ENCODE results near the gene WSB1. TPM values are rescaled to one million over a fixed set of nuclear protein-coding genes. Genes with fewer than 3 reads are reported as not detected.

WSB1 gene
- total and polyA plus RNA-seq, 9 of the 15 experiments (the other 6 are each of a cell fraction or from before 2014, with no cell fraction given) = 22.8 to 229 (median 81.1) TPM

DNA sequence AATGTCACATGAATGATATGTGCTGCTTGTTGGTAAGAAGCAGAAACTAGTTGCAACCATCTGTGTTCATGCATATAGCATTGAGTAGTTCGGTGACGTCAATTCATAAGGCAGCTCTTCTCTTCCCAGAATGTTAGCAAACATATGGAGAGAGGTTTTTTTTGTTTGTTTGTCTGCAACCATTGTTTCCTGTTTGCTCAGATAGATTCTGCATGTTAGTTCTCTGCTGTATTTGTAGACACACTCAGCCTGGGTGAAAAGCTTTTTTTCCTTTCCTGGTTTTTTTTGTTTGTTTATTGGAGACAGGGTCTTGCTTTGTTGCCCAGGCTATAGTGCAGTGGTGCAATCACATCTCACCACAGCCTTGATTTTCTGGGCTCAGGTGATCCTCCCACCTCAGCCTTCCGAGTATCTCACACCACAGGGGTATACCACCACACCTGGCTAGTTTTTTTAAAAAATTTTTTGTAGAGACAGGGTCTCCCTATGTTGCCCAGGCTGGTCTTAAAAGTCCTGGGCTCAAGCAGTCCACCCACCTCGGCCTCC is 16.7 kb downstream of the WSB1 start (continued):
- TF ChIP-seq, protein P1, sequence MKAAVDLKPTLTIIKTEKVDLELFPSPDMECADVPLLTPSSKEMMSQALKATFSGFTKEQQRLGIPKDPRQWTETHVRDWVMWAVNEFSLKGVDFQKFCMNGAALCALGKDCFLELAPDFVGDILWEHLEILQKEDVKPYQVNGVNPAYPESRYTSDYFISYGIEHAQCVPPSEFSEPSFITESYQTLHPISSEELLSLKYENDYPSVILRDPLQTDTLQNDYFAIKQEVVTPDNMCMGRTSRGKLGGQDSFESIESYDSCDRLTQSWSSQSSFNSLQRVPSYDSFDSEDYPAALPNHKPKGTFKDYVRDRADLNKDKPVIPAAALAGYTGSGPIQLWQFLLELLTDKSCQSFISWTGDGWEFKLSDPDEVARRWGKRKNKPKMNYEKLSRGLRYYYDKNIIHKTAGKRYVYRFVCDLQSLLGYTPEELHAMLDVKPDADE (conservative IDR thresholded peaks at IDR 0.05; ENCODE audit: control insufficient read depth, low read depth, low read length) = no peak

DNA sequence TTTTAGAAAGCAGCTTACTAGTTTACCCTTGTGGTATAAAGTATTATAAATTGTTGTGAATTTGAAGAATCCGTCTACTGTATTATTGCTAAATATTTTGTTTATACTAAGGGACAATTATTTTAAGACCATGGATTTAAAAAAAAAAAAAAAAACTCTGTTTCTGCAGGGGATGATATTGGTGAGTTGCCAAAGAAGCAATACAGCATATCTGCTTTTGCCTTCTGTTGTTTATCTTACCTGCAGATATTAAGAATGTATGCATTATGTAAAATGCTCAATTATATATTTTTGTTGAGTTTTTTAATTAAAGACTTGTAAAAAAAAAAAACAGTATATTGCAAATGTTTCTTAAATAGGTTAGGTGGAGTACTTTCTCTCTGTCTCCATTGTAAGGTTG is 19.4 kb downstream of the WSB1 start:
- ChIA-PET CTCF (ENCODE audit: low intra/inter-chr PET ratio) (no interaction called here), POLR2A (interaction anchor here (0.7 to 8.3 kb wide), 3 partner anchors 9 to 19 kb away, joined by 3 to 88 read pairs (median 16); partner anchors contain the start of gene WSB1)
- no peaks in the 10 kb centered on the region for H3K9me1 ChIP-seq (ENCODE audit: control insufficient read depth, insufficient read depth, low read length)
- no peak overlapping the region for H3K4me2 ChIP-seq (ENCODE audit: insufficient read depth, low read length)
- DNase-seq (ENCODE audit: extremely low read depth in 1 of 4, low spot score in 3 of 4) (no peak), ATAC-seq (no peak), FAIRE-seq (no peak)
- no peaks in the 10 kb centered on the region for H3K9me3 ChIP-seq (replicated peaks; ENCODE audit: control insufficient read depth, insufficient read depth, low read depth, low read length)
- H3K79me2 ChIP-seq (ENCODE audit: control insufficient read depth, insufficient read depth, low read length) = peaks cover 2% of the 10 kb centered on the region; the same call in 1 of the 3 replicates
- BruUV-seq (replicated peaks) = no TSS peak
- H3K27ac ChIP-seq (ENCODE audit: extremely low read depth, low read depth, low read length) = no peak overlapping the region
- H3K4me1 ChIP-seq (replicated peaks in 1 of 2; ENCODE audit: control insufficient read depth in 2 of 2, insufficient read depth in 2 of 2, low read length in 2 of 2) = no peaks in the 10 kb centered on the region
- H3K27me3 ChIP-seq (ENCODE audit: control insufficient read depth in 2 of 2, insufficient read depth in 2 of 2, low read length in 2 of 2) = no peaks in the 10 kb centered on the region
- H2AFZ ChIP-seq (ENCODE audit: low read depth, low read length) = no peak overlapping the region
- no peak overlapping the region for H3K9ac ChIP-seq (ENCODE audit: insufficient read depth in 1 of 2, low read depth in 2 of 2, low read length in 2 of 2)
- intact Hi-C loops (cut with micrococcal nuclease) = no loop called here
- H3K4me3 ChIP-seq = no peak overlapping the region
- in situ Hi-C loops (cut with MboI) = no loop called here
- WGBS (ENCODE audit: insufficient coverage, low coverage, missing lambda C conversion rate) = 87% methylated on average over 1 of the region's 1 CpG
- no peaks in the 10 kb centered on the region for H4K20me1 ChIP-seq (replicated peaks; ENCODE audit: control insufficient read depth, insufficient read depth, low read length)
- peaks cover 88% of the 10 kb centered on the region for H3K36me3 ChIP-seq (ENCODE audit: control insufficient read depth, insufficient read depth, low read length)
- no peak for TF ChIP-seq ZKSCAN8 (CRISPR knock-in tag; IDR thresholded peaks at IDR 0.05)
- no peak for TF ChIP-seq SMARCA5 (IDR thresholded peaks at IDR 0.05)
- no peak for TF ChIP-seq MCM2 (IDR thresholded peaks at IDR 0.05; ENCODE audit: low read depth)
- TF ChIP-seq, protein P2, sequence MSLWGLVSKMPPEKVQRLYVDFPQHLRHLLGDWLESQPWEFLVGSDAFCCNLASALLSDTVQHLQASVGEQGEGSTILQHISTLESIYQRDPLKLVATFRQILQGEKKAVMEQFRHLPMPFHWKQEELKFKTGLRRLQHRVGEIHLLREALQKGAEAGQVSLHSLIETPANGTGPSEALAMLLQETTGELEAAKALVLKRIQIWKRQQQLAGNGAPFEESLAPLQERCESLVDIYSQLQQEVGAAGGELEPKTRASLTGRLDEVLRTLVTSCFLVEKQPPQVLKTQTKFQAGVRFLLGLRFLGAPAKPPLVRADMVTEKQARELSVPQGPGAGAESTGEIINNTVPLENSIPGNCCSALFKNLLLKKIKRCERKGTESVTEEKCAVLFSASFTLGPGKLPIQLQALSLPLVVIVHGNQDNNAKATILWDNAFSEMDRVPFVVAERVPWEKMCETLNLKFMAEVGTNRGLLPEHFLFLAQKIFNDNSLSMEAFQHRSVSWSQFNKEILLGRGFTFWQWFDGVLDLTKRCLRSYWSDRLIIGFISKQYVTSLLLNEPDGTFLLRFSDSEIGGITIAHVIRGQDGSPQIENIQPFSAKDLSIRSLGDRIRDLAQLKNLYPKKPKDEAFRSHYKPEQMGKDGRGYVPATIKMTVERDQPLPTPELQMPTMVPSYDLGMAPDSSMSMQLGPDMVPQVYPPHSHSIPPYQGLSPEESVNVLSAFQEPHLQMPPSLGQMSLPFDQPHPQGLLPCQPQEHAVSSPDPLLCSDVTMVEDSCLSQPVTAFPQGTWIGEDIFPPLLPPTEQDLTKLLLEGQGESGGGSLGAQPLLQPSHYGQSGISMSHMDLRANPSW (CRISPR knock-in tag; IDR thresholded peaks at IDR 0.05) = no peak
- no peak for TF ChIP-seq MTA1 (IDR thresholded peaks at IDR 0.05; ENCODE audit: borderline replicate concordance)
- no peak for TF ChIP-seq RBM25 (IDR thresholded peaks at IDR 0.05; ENCODE audit: low read depth, low read length, severe bottlenecking)
- no peak for TF ChIP-seq CC2D1A (IDR thresholded peaks at IDR 0.05)
- TF ChIP-seq MEIS2 (IDR thresholded peaks at IDR 0.05; ENCODE audit: partially characterized antibody) = no peak
- no peak for TF ChIP-seq ZNF23 (CRISPR knock-in tag; IDR thresholded peaks at IDR 0.05)
- no peak for TF ChIP-seq DPF2 (IDR thresholded peaks at IDR 0.05)
